Measurements from ENCODE around the gene BARX2.

BARX2 gene

DNA sequence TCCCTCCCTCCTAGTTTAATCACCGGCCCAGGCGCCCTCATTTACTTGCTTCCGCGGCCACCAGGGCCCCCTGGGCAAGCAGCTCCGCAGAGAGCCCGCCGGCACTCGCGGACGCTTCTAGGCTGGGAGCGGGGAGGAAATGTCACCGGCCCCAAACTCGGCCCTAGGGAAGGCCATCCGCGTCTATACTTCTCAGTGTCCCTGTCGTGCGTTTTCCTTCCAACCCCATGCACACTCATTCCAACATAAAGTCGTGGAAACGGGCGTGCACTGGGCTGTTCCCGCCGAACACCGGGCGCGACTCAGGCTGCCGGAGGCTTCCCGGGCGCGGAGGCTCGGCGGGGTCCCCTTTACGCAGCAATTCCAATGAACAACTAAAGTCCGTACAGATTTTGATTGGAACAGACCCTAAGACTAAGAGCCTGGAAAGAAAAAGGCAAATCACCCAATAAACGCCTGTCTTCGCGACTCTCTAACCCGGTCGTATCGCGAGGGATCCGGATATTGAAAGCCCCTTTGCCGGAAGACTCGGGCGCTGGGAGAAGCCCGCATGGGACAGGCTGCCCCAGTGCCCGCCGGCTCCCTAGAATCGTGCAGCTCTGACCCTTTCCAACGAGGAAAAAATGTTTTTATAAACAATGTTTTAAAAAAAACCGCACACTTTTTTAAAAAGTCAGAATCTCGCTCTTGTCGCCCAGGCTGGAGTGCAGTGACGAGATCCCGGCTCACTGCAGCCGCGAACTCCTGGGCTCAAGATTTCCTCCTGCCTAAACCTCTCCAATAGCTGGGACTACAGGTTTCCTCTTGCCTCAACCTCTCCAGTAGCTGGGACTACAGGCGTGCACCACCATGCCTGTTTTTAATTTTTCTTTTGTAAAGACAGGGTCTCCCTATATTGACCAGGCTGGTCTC lies 1.3 kb upstream of the BARX2 start:
- DNase-seq, result no peak

DNA sequence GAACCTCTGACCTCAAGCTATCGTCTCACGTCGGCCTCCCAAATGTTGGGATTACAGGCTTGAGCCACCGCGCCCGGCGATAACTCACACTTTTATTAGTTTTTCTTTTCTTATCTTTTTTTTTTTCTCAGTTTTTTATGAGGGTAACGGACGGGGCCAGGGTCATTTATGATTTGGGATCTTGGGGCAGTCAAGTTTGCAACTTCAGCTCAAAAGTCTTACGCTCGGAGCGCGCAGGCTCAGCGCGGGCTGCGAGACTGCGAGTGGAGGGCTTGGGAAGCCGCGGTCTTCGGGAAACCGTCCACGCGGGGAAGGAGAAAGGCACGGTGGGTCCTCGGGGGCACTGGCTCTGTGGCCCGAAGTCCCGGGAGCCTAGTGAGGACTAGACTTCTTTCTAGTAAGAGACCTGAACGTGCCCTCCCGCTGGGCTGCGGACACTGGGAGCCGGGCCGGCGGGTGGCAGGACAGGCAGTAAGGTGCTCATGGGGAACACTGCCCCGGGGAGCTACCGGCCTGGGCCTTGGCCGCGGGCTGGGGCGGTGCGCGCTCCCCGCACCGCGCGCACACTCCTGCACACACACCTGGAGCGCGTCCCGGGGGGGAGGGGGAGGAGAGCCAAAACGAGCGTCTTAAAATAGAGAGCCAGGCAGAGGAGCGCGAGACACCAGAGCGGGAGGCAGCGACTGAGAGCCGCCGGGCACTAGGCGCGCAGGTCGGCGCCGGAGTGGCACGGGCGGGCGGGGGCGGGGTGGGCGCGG lies 476 bp upstream of the BARX2 start:
- peak; percentile 35 for DNase-seq

DNA sequence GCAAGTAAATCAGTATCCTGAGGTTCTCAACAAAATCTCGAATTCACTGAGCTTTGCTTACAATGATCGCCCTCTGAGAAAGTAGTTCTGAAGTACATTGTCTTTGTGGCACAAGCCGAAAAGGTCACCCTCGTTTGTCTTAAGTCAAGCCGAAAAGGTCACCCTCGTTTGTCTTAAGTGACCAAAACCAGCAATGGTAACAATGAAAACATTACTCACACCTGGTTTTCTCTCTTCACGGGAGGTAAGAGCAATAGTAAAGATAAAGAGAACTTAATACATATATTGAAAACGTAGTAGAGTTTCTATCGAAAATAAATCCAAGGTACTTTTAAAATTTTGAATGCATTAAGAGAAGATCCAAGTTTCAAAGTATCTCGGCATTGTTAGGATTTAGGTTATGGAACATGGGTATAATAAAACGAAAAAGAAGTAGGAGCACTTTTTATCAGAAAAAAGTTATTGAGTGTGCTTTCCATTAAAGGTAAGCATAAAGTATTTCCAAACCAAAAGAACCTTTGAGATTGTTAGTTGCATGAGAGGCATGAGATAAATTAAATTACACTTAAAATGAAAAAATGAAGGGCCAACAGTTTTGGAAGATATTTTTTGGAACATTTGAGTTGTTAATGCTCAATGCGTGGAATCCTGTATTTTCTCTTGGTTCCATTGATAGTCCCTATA lies 1.2 kb downstream of the BARX2 start:
- DNase-seq, result no peak

DNA sequence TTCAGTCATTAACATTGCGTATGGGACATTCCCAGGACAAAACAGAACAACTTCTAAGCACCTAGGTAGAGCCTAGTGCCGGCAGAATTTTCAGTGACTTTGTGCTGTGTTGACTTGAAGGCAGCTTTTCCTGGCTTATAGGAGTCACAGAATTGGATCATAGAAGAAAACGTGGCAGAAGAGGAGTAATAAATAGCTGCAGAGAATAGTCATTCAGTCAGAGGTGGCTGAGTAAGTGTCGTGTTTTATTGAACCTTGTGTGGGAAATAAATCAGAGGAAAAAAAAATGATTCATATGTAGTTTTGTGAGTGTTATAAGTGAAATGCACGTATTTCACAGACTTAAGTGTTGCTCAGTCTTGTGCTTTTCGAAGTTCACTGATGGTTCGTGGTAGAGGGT lies 2.1 kb downstream of the BARX2 start:
- DNase-seq, result no peak

DNA sequence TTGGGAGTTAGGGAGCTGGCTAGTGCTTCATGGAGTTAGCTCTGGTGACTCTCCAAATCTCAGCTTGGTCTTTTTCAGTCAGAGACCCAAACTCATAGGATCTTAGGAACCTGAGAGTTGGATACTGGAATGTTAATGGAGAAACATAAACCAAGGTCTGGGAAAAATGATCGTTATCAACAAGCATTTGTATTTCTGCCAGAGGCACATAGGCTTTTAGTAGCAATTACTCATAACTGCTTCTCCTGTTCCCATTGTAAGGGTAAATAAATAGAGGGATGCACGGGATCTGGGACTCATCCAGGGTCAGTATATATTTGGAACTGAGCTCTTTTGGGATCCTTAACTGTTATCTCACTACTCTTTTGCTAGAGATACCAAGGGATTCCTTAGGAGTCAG lies 4.8 kb downstream of the BARX2 start:
- no peak for DNase-seq

DNA sequence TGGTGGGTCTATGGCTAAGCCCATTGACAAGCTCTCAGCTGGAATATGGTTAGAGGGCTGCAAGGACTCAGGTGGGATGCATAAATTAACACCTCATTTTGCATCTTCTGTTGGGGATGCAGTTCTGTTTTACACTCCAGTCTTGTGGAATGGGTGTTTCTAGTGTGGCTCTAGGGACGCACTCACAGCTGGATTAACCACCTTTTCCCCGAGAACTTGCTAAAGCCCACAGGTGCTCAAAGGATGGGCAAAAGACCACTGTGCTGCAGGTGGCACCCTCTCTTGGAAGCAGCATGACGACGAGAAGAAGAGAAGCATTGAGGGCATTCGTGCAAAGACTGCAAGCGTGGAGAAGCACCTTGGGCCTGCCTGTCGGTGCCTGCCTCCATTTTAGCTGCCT lies 6.9 kb downstream of the BARX2 start:
- no peak for DNase-seq

DNA sequence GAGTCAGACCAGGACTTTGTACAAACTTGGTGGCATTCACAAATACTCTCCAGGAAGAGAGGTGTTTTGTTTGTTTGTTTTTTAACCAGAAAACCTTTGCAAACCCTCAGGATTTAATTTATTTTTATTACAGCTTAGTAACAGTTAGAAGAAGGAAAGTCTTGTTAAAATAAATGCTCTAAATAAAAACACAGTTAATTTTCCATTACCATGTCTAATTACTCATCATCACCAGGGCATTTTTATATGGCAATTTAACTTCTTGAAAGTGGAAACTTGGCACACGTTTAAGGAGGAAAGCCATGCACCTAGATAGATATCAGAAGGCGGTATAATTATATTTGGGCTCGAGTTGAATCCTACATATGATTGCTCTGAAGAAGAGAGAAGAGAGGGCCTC lies 7.4 kb downstream of the BARX2 start:
- no peak for DNase-seq

DNA sequence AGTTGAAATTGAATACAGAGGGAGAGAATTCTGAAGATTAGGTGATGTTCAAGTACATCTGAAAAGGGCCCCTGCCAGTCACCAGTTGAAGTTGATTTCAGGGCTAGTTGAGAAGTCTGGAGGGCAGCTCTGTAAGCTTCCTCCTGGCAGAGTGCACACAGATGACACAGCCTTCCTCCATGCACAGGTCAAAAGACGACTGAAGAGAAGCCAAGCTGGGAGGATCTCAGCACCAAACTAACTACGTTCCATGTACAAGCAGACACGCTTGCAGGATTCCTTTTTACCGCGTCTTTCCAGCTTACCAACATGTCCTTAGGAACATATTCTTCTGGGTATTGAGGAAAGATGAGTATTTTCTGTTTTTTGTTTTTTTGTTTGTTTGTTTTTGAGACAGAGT lies 7.9 kb downstream of the BARX2 start:
- DNase-seq, result no peak

DNA sequence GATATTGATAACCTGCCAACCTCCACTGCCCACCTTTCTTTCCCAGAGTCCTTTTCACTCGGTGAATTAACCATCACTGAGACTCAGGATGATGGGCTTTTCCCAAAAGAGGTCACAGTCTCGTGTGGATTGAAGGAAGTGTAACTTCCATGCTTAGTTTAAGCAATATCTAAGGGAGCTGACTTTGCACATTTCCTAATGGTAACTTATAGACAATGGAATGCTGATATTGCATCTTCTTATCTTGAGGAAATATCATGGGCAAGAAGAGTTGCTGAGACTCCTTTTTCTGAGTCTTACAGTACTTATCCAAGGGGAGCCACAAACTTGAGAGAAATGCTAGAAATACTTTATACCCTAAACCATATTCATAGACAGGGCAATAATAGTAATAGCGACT lies 8.8 kb downstream of the BARX2 start:
- DNase-seq, result no peak

DNA sequence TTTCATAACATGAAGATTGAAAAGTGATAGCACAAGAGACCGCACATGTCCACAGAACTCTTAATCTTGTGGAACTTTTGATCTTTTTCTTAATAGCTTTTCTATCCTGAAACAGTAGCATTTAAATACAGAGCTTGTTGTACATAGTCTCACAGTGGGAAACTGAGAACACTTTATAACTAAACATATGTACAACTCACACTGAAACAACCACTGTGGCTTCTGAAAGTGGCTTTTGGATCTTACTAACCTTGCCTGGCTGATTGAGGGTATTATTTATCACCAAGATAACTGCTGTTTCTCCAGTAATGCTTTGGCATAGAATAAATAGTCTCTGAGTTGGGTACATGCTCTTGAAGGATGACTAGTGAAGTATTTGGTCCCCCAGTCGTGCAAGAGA lies 10.2 kb downstream of the BARX2 start:
- DNase-seq, result no peak

DNA sequence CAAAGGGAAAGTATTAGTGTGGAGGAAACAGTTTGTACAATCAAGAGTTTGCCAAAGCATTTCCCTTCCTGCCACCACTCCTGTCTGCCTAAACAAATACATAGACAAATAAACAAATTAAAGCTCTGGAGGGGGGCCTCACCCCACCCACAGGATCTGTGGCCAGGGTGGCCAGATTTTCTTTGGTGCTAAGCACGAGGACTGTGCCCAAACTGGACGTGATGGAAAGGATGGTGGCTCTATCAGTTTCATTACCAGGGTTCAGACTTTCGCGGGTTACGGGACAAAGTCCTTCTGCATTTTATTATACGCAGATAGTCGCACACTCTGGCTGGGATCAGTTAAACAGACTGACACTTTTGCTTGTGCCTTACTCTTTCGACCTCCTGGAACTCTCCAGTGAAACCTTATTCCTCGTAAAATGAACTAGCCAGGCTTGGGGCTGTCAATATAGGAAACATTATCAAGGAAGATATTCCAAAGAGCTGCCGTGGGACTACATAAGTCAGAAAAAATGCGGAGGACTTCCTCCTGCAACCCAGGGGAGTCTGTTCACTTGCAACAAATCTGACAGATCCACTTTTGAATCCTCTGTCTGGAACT lies 11.2 kb downstream of the BARX2 start:
- DNase-seq, result no peak

DNA sequence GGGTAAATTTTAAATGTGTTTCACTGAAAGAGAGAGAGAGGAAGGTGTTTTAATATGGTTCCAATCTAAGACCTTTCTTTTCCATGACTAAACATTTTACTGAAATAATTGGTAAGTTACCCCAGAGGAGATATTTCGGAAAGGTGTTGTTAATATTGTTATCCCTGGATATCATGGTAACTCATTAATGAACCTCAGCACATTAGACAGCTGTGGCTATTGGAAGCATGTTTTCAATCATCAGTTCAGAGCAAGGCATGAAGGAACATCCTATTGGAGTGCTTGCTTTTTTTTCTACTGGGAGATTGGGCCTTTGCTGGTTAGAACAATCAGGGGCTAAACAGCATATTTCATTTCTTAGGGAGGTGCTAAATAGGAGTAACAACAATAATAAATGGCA lies 11.8 kb downstream of the BARX2 start:
- no peak for DNase-seq

DNA sequence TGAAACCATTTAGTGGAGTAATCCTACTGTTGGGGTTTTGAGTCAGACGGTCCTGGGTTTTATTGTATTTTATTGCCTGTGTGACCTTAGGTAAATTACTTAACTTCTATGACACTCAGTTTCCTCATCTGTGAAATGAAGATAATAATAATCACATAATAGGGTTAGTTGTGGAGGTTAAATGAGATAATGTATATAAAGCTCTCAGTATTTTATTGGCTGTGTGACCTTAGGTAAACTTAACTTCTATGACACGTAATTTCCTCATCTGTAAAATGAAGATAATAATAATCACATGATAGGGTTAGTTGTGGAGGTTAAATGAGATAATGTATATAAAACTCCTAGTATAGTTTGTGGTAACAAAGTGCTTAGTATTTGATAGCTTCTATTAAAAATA lies 13.2 kb downstream of the BARX2 start:
- DNase-seq, result no peak

DNA sequence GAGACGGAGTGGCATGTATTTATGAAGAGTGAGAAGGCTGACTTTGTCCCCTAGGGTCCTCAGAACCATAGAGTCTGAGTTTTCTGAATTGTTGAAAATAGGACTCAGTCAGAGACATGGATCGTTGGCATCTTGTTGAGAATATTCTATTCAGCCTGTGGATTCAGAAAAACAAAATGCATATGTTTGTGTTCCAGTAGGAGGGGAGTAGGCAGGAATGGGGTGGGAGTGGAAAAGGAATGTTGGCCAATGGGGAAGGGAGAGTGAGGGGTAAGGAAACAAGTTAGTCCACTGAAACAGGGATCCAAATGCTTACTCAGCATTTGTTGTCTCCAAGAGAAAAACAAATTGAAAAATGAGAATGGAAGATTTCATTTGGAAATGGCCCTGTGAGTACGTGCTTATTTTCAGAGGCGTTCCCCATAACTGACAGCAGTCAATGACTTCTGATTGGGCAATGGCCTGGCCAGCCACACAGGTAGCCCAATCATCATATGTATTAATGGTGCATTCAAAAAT lies 14.7 kb downstream of the BARX2 start:
- DNase-seq, result no peak

DNA sequence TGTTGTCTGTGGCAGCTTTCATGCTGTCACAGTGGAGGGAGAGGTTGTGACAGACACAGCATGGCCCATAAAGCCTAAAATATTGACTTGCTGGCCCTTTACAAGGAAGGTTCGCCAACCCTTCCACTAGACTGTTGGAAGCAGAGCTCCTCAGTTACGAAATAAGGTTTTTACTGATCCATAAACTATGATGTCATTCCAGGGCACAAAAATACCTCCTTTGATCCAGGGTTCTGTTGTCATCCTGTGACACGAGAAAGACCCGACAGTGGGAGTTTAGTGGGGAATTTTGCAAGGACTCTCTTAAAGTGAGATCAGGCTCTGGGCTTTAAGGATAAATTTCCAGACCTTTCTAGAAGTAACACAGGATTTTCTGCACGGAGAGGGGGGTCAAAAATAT lies 15.7 kb downstream of the BARX2 start:
- DNase-seq, result no peak

DNA sequence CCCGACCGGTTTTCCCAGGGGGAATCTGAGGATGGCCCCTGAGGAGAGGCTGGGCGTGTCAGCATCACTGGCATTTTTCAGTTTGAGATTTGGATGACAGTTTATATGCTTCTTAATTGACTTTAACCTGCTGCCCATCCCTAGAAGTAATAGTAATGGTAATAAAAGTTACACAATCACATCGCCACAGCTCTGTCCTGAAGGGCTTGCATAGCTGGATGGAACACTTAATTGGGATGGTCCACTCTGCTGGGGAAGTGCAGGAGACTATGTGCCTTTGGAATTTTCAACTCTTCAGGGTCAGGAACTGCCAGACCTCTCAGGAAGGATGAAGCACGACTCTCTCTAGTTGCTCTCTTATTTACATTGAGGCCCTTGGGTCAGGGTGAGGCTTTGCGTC lies 16.2 kb downstream of the BARX2 start:
- DNase-seq, result no peak

DNA sequence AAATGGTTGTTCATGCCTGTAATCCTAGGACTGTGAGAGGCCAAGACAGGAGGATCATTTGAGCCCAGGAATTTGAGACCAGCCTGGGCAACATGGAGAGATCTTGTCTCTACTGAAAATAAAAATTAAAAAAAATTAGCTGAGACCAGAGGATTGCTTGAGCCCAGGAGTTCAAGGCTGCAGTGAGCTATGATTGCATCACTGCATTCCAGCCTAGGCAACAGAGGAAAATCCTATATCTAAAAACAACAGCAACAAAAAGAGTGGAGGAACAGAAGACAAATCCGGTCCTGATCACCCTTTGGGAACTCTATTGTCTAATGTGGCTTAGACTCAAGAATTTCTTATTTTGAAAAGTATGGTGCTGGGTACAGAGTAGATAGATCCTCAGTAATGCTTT lies 17.3 kb downstream of the BARX2 start:
- DNase-seq, result no peak

DNA sequence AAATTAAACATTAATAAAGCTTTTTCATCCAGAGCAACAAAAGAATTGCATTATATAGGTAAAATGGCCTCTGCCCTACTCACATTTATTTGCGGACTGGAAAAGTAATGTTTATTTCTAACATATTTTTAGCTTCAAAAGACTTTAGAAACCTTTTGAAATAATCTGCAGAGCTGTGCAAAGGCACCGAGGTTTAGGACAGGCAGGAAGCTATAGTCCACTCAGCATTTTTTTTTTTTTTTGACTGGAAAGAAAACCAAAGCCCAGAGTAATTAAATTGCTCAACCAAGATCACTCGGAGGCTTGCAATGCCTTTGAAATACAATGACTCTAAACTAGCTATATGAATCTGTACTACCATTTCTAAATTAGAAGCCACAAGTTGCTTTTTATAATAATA lies 19.1 kb downstream of the BARX2 start:
- DNase-seq, result no peak

DNA sequence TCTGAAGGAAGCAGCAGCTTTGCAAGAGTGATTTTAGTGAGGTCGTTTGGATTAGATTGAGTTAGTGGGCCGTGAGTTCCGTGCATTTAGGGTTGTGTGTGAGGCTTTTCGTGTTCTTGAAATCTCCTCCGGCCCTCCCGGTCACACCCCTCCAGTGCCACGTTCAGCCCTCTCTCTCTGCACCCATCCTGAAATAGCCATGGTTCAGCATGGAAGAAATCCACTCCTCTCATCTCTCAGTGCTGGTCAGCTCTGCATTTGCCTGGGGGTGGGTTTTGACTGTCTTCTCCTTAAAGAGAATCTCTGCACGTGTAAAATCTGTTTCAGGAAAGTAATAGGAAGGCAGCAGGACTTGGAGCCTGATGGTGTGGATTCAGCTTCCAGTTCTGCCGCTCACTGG lies 19.8 kb downstream of the BARX2 start:
- no peak for DNase-seq

DNA sequence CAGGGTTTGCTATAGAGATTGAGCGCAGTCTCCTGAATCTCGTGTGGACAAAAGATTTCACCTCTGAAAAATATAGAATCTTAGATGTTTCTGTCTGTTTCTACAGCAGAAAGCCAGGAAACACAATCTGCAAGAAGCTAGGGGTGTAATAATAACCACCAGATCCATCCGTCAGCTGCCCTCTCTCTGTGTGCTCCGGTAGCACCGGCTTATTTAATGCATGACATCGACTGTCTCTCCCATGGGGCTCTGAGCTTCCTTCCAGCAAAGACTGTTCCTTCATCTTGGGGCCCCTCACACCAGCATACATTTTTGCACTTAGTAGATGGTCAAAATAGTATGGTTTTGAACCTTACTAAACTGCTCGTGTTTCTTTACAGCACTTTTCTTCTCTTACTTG lies 20.2 kb downstream of the BARX2 start:
- no peak for DNase-seq

DNA sequence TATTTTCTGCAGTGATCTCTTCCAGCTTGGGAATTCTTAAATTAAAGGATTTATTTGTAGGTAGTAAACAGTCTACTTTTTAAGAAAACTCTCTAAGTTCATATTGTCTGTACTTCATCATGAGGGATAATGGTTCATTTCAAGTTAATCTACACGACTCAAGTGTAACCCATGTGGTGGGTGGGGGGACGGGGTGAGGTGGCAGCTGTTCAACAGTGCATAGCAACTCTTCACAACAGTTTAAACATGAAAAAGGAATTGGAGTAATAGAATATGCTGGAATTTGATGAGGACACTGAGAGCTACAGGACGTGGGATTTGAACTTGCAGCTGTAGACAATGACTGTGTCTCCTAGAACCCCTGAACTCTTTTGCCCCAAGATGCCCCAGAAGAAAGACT lies 20.8 kb downstream of the BARX2 start:
- no peak for DNase-seq

DNA sequence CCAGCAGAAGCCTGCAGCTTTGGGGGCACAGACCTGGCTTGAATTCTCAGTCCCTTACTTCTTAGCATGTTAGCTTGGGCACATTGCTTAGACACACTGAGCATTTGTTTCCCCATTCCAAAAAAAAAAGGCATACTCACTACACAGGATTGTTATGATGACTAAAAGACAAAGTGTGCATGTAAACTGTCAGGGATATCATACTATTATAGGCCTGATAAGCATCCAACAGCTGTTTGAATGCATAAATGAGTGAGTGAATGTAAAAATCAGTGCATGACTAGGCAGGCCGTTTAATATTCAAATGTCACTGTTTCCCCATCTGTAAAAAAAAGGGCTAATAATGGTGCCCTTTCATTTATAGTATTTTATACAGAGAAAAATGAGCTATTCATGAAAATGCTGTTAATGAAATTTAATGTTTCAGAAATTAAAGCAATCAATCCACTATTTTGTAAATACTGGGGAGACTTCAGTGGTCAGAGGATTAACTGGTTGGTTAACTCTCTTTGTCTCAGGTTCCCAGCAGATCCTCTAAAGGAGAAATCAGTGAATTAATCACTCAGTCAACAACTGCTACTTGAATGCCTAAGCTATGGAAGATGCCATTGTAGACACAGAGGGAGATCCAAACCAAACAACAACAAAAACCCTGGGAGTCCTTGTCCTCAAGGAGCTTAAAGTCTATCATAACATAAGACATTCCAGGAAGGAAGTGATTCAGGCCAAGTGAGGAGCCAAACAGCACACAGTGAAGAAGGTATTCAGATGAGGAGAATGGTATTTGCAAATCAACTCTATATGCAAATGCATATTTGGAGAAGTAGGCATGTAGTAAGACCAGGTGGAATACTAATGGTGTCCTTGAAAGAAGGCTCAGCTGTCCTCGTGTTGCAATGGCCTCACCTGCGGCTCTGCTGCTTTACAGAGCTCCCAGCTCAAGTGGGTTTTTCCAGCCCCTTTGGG lies 26.8 kb downstream of the BARX2 start:
- DNase-seq, result no peak
